AG09309 (cell line): ENCODE results near the gene BLTP2.
A peak's percentile ranks its signal among the peaks of the same experiment; 100 is the strongest.

Source experiments
- DNase-seq: peaks from one replicate; pipeline ENCODE4 v3.0.0-alpha.2; 2010; ENCODE audit warnings: low read depth
- H3K4me3 ChIP-seq: 2 replicates; pipeline ENCODE4 v1.5.1; 2011; ENCODE audit warnings: mild to moderate bottlenecking, low read depth, low read length, moderate library complexity; ENCODE audit not compliant: control insufficient read depth
- TF ChIP-seq, protein P1 (sequence below): IDR thresholded peaks from 2 replicates; pipeline ENCODE4 v1.5.1; 2011; ENCODE audit warnings: mild to moderate bottlenecking, low read depth, low read length, inconsistent platforms; ENCODE audit not compliant: insufficient read depth, control insufficient read depth; ENCODE audit errors: missing control alignments

Gene BLTP2

DNA sequence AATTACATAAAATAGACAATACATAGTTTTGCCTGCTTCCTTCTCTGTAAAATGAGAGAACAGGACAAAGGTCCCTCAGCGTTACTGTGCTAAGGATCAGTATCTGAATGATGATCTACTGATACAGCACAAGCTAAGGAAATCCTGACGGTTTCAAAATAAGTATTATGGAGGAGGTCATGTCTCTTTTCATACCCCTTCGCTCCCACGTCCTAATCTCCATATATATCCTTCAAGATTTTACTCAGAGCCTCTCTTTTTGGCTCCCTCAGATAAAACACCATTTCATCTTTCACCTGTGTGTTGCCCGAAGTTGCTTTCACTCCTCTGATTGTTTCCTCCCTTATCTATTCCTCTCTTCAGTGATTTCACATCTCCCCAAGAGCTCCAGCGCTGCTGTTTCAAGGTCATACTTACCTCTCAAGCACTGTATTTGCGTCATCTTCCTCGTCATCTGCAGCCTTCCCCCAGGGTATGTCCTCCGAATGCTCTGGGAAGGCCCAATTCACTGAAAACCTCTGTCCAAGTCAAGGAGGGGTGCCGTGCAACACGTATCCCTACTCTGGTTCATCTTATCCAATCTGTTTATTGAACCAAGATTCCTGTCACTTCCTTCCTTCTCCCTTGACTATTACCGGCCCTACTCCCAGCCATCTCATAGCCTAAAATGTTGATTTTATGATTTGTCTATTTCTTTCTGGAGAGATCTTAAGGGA, 1.2 kb upstream of the BLTP2 start:
- DNase-seq = no peak
- H3K4me3 ChIP-seq = no peak overlapping the region
- TF ChIP-seq, protein P1, sequence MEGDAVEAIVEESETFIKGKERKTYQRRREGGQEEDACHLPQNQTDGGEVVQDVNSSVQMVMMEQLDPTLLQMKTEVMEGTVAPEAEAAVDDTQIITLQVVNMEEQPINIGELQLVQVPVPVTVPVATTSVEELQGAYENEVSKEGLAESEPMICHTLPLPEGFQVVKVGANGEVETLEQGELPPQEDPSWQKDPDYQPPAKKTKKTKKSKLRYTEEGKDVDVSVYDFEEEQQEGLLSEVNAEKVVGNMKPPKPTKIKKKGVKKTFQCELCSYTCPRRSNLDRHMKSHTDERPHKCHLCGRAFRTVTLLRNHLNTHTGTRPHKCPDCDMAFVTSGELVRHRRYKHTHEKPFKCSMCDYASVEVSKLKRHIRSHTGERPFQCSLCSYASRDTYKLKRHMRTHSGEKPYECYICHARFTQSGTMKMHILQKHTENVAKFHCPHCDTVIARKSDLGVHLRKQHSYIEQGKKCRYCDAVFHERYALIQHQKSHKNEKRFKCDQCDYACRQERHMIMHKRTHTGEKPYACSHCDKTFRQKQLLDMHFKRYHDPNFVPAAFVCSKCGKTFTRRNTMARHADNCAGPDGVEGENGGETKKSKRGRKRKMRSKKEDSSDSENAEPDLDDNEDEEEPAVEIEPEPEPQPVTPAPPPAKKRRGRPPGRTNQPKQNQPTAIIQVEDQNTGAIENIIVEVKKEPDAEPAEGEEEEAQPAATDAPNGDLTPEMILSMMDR = no peak

DNA sequence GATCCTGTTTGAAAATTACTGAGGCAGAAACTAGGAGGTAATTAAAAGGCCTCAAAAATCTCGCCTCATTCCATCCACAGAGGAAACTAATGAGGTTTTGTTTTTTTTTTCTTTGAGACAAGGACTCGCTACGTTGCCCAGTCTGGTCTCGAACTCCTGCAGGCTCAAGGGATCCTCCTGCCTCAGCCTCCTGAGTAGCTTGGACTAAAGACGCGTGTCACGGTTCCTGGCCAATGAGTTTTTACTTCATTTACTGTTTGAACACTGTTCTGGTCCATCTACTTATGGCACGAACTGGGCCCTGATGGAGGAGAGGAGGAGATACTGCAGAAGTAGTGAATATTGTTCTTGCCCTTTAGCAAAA, 600 bp upstream of the BLTP2 start:
- TF ChIP-seq, protein P1 = no peak

DNA sequence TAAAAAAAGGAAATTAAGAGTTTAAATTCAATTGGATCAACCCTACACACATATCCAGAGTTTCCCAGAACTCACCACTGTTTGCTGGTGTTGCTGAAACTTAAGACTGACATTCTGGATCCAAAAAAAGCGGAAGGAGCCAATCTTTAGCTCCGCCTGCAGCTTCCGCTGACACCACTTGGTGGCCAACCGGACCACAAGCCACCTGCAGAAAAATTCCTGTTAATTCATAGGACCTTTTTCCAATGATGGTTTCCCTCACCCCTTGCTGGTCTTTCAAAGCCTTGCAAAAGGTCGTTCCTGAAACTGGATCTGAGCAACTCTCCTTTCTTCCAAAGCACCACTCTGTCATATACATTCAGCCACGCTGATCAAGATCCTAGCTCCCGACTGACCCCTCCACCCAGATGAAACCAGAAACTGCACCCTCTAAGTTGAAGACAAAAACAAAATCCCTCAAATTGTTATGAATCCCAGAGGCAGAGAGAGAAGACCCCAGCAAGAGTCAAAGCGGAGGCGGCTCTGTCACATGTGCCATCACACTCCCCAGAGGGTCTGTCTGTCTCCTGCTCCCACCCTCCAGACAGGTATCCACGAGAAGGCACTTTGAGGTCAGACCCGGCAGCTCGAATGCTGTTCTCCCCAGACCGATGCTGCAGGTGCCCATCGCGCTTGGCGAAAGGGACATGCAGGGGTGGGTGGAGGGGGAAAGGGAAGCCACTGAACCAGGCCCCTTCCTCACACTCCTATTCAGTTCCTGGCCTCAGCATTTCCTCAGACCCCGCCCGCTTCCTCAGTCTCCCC, 773 bp downstream of the BLTP2 start:
- no peak for DNase-seq
- peak overlapping the region; percentile 90 for H3K4me3 ChIP-seq
- TF ChIP-seq, protein P1 = peak; percentile 49

More for the DNA sequence above, 600 bp upstream of the BLTP2 start:
- peak overlapping the region; percentile 52 for H3K4me3 ChIP-seq
- DNase-seq = no peak

DNA sequence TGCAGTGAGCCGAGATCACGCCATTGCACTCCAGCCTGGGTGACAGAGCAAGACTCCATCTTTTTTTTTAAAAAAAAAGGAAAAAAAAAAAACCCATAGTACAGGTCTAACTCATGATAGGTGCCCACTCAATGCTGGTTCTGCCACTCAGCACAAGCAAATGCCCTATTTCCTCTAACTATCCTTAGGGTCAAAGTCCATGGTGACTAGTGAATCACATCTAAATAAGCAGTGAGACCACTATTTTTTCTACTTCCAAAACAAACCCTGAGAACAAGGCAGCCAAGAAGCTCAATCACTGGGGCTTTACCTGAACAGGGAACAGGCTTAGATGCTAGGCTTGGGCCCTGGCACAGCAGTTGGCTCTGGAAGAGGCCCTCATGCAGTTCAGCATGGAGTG, 3.4 kb downstream of the BLTP2 start:
- no peak overlapping the region for H3K4me3 ChIP-seq
- no peak for DNase-seq
- TF ChIP-seq, protein P1 = no peak

DNA sequence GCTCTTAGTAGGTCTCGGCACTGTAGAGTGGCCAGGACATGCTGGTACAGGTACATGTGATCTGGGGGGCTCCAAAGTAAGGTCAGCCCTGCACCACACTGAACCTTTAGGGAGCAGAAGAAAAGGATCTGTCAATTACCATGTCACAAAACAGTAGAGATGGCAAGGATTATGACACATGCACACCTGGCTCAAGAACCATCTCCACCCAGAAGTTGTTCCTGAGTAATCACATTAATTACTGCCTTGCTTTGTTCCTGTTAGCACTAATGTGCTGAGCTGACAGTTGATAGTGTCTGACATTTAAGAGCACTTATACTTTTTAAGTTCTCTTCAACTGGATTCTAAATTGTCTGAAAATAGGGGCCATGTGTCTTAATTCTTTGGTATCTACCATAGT, 9.5 kb downstream of the BLTP2 start:
- DNase-seq = no peak
- no peak overlapping the region for H3K4me3 ChIP-seq
- TF ChIP-seq, protein P1 = no peak

DNA sequence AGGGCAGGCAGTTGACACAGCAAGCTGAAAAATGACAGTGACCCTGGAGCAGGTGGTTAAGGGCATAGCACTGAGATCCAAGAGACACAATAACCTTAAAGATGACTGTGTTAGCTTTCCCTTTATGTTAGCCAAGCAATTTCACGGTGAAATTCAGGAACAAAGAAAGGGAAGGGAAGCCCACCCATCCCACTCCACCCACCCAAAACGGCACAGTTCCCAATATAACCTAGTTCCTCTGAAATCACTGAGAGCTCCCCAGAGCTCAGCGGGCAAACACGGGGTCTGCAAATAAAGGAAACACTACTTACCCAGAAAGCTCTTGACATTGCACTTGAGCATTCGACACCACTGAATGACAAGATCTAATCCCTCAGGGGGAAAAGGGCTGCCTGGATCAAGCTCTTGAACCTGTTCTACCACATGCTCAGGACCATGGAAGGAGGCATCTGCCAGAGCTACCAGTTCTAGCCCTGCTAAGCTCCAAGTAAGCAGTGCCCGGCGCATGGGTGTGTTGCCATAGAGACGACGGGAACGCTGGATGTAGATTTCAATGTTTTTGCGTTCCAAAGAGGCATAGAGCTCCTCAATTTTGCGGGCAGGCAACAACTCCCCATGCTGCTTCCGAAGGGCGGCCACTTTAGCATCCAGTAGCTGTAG, 10.6 kb downstream of the BLTP2 start:
- no peak for DNase-seq
- no peak overlapping the region for H3K4me3 ChIP-seq
- TF ChIP-seq, protein P1 = no peak
